Left renal cortex interstitium (tissue), 4 donors: Measurements from ENCODE around the gene PAQR9. TPM values are rescaled to one million over a fixed set of nuclear protein-coding genes. Genes with fewer than 3 reads are reported as not detected.
"Not testable (repeated sequence)": the region's sequence is repeated elsewhere in the genome, so short reads cannot be mapped to it uniquely, and the experiment has no call there.

ENCODE experiments used
- DNase-seq, 4 donors: peaks; one replicate each; pipeline ENCODE4 v3.0.0-alpha.2; 2013; ENCODE audit warnings: low read depth in 4 of 4, low spot score in 2 of 4, missing footprints in 1 of 4
- polyA plus RNA-seq, 4 donors: library from polyadenylated mRNA; unstranded; fragments of 120-200 nt; gene quantifications; one replicate each; pipeline ENCODE4 v1.2.1, GENCODE V29; 2013; ENCODE audit not compliant: insufficient read length in 4 of 4

Gene PAQR9, protein sequence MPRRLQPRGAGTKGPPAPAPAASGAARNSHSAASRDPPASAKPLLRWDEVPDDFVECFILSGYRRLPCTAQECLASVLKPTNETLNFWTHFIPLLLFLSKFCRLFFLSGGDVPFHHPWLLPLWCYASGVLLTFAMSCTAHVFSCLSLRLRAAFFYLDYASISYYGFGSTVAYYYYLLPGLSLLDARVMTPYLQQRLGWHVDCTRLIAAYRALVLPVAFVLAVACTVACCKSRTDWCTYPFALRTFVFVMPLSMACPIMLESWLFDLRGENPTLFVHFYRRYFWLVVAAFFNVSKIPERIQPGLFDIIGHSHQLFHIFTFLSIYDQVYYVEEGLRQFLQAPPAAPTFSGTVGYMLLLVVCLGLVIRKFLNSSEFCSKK
- 1 to 10 TPM in 1 of 4 donors, under 1 TPM in 3; 0.70 to 1.0 (median 0.78) TPM for polyA plus RNA-seq

DNA sequence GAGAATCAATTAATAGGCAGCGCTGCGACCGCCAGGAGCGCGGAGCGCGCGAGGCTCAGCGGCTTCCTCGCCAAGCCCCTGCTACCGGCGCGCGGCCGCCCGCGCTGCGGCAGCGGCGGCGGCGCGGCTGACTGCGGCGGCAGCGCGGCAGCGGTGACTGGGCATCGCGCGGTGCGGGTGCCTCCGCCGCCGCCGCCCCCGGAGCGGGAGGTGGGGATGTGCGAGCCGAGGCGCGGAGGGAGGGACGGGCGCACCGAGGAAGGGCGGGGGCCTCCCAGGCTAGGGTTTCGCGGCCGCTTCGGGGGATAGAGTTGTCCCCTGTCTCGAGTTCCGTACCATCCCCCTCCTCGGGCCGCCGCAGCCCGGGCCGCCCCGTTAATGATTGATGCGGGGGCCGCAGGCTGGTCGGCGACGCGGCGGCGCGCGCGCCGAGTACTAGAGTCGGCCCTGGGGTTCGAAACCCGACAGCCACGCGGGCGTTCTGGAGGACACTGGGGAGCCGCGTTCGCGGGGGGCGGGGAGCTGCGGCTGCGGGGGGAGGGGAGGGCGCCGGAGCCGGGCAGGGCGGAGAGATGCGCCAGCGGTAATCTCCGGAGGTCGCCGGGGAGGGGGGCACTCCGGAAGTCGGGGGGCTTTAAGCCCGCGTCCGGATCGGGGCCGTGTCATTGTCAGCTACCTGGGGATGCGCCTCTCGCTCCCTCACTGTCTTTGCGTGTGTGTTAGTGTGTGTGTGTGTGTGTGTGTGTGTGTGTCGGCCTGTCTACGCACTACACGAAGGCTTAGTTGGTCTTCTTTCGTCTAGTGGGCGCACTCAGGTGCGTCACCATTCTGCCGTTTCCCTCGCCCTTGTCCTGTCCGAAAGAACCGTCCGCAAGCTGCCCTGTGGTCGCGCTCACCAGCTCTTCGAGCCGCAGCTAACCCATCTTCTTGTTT lies at the start of gene PAQR9:
Gene PAQR9, minus strand, starts transcription at position 159 of the 933 bp plus-strand sequence. CDS start 338 bp downstream, outside the sequence.
- DNase-seq, result peak in 2 of 4 donors; percentile 20 to 31

DNA sequence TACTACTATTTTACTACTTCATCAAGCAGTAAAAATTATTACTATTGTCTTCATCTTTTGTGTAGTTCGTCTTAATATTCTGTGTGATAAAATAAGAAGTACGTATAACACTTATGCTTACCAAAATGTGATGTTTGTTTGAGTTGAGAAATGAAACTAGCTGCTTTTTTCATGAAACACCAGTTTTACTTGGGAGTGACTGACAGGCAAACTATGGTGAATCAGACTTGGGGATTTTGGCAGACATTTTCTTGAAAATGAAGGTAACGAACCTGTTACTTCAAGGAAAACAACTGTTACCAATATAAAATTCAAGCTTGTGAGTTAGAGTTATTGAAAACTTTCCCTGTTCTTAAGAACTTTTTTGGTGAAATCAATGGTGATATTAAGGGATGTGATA lies 48.2 kb upstream of the PAQR9 start:
- DNase-seq, result no peak

DNA sequence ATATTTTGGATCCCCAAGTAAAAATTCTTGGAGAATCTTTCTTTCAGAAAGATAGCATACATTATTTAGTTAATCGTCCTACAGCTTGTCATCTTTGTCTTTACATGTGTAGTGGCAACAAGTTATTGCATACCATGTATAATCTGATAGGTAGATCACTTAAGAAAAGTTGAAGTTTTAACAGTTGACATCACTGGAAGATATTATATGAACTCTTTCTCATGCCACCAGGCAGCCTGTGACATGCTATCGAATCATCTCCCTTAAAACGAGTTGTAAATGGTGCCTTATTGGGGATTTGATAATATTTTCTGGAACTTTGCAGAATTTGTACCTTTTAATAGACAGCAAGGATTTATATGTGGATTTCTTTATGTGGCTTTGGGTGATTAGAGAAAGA lies 46.5 kb upstream of the PAQR9 start:
- DNase-seq, result no peak

DNA sequence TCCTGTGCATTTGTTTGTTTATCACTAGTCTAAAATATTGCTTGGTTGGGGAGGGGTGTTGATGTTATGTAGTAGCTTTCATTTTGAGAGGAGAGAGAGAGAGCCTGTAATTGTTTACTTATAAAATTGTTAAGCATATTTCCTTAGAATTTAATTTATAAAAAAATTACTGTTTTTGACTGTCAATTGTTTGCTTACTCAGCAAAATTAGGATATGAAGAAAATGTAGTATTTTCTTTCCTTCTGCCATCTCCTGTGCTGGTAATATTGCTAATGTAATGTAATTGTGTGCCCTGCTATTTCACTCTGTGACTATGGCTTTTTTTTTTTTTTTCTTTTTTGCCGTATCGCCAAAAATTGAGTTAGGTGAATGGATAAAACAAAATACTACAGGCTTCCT lies 41.3 kb upstream of the PAQR9 start:
- no peak for DNase-seq

DNA sequence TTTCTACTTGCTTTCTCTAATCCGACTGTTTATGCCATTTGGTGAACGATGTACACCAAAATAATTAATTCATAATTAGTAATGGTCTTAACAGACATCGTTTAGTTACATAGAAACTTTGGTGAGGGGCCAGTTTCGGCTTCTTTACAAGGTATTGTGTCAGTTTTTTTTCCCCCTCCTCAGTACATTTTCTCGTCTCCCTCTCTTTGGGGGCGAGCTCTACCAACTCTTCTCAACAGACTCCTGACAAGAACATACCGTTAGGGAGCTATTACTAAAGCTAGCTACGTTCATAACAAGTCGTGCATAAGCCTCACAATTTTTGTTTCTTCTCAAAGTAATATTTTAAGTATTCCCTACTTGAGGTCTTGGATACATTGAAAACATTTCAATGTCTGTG lies 39.3 kb upstream of the PAQR9 start:
- no peak for DNase-seq

DNA sequence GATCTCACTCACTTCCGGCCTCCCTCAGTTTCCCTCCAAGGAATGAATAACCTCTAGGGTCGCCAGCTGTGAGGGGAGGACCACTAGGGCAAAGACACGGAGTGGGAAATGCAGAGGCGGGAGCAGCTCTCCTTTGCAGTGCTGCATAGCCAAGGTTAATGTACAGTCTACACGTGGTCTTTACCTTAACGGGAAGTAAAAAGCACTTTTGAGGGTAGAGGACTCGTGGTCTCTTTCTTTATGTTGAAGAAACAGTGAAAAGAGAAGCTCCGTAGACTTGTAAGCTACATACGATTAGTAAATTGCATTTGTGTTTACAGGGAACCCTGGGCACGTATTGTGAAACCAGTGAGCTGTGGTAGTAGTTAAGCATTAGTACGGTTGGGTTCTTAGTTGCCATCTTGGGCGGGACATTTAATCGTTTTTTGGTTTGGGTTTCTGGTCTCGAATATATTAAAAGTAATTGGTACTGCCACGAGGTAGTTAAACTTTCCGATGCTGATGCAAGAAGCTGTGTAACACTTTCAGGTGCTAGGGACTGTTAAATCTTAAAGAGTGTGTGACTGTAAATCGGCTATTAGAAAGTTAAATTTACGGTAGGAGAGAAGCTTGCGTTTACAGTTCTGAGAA lies 38.7 kb upstream of the PAQR9 start:
- DNase-seq, result peak in 1 of 4 donors; percentile 52

DNA sequence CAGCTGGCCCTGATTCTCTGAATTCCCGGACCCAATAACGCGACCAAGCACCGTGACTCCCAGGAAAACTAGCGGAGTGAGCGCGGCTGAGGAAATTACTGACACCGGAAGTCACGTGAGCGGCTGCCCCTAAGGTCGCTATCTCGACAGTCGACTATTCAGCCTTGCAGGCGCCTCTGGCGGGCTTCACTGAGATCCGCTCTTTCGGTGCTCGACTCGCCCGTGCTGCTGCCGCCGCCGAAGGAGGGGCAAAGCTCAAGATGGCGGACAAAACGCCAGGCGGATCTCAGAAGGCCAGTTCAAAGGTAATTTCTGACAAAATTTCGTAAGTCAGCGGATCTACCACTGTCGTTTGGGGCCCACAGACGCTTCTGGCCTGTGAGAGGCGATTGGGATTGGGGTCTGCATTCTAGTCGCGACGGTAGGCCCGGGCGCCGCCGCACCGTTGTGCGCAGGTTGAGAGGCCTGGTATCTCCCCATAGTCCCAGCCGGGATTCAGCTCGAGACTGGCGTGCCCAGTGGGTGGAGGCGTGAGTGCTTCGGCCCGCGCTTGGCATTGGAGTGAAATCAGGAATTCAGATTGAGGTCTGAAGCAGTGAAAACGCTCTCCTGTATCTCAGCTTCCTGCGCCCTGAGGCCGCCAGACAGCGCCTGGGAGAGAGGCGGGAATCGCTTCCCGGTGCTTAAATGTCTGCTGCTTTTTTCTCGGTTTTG lies 38.1 kb upstream of the PAQR9 start, which contains the start of gene U2SURP:
Gene U2SURP, plus strand, starts transcription at position 202 of the 714 bp plus-strand sequence. Its CDS starts 59 bp downstream, at position 261.
- peak; percentile 91 to 99 (median 98) for DNase-seq

DNA sequence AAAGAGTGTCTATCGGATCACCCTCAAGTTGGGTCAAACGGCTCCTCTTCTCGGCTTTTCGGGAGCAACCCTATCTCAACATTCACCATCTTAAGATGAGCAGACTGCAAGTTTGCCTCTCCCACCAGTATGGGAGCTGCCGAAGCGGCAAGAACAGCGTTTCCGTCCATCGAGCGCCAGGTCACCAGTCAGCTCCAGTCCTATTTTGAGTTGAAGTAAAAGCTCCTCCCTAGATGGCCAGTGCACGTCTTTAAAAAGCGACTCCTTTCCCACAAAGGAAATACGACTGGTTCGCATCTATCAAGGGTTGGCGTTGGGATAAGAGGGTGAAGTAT lies 37.5 kb upstream of the PAQR9 start:
- no peak for DNase-seq

DNA sequence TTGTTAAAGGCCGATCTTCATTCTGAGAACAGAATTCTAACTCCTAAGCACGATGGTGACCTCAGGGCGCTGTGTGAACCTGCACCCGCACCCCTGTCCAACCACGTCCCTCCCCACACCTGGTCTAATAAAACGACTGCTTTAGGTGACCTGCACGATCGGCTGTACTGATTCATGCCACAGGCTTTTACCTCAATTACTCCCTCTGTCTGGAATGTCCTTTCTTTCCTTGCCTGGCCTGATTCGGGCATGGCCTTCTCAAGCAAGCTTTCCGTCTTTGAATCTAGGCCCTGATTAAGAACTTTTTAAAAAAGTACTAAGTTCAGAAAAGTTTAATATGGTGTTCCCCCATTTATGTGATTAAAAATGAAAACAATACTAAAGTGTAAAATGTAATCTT lies 37.1 kb upstream of the PAQR9 start:
- peak in 1 of 4 donors; percentile 28 for DNase-seq

DNA sequence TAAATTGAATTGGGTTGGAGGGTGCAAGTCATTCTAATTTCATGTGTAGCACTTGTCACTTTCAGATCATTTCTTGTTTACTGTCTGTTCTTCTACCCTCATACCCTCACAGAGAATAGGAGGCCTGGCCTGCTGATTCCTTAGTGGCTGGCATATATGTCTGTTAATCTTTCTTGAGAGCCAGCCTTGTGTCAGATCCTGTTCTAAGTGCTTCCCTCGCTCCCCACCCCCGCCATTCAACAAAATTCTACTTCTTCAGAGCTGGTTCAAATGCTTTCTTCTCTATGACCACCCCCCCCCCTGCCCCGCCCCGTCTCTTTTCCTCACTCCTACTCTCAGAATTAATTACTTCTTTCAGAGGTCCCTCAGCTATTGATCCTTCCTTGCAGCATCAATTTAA lies 36.4 kb upstream of the PAQR9 start:
- DNase-seq, result no peak

DNA sequence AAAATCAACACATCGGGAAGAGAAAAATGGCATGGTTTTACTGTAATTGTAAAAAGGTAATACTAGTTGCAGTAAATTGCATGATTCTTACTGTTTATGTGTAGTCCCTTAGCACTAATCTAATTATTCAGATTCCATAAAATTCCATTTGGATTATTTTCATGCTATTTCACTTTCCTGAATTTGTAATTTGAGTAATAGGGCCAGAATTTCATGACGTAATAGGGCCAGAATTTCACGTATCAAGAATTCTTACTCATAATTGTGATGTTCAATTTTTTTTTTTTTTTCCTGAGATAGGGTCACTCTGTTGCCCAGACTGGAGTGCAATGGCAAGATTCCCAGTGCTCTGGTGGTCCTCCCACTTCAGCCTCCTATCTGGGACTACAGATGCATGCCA lies 35.0 kb upstream of the PAQR9 start:
- no peak for DNase-seq

DNA sequence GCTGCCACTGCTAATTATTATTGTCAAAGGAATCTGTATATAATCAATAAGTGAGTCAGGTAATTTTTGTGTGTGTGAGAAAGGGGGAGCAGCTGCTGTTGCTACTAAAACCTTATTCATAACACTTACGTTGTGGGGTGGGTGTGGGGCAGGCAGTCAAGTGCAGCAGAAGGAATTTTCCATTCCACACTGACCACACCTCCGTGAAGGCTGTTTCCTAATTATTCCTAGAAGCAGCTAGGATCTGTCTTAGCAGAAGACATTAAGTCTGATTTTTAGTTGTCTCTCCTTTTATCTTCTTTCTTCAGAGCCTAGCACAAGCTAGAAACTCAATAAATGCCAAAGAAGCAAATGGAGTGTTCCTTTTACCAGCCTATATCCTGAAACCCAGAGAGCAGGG lies 33.9 kb upstream of the PAQR9 start:
- no peak for DNase-seq

DNA sequence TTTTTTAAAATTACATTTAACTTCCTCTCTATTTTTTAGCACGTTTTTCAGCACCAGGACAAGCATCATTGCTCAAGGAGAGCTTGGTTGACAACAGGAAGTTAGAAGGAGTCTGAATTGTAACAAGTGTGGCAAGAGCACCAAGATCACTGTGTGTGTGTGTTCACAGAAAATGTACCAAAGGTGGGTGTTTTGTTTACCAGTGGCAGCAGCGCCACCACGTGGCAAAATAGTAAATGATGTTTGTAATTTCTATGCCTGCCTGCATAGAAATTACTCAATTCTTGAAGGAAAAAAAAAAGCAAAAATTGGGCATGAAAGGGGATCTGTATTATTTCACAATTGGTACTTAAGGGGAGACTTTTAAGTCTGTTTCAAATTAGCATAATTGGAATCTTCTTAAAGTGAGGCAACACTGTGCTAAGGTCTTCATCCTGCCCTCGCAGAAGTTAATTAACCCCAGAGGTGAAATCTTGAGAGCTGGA lies 30.5 kb upstream of the PAQR9 start:
- peak in 1 of 4 donors; percentile 53 for DNase-seq

DNA sequence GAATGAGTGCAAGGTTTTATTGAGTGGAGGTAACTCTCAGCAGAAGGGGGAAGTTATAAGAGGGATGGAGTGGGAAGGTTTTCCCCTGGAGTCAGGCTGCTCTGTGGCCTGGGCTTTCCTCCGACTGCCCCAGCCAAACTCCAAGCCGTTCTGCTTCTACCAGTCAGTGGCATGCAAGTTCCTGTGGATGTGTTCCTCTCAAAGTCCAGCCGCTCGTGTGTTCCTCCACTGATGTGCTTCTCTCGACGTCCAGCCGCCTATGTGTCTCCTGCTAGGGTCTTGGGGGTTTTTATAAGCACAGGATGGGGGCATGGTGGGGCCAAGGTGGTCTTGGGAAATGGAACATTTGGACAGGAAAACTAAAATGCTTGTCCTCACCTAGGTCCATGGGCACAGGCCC lies 28.8 kb upstream of the PAQR9 start:
- DNase-seq, result no peak

DNA sequence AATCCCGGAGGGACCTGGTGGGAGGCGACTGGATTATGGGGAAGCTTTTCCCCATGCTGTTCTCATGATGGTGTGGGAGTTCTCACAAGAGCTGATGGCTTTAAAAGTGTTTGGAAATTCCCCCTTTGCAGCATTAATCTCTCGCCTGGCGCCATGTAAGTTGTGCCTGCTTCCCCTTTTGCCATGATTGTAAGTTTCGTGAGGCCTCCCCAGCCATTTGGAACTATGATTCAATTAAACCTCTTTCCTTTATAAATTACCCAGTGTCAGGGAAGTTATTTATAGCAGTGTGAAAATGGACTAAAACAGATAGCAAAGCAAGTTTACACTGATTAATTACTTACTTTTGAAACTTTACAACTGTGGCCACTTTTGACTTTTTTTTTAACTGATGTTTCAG lies 27.2 kb upstream of the PAQR9 start:
- no peak for DNase-seq

DNA sequence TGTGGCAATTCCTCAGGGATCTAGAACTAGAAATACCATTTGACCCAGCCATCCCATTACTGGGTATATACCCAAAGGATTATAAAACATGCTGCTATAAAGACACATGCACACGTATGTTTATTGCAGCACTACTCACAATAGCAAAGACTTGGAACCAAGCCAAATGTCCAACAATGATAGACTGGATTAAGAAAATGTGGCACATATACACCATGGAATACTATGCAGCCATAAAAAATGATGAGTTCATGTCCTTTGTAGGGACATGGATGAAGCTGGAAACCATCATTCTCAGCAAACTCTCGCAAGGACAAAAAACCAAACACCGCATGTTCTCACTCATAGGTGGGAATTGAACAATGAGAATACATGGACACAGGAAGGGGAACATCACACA lies 25.4 kb upstream of the PAQR9 start:
- DNase-seq, result not testable (repeated sequence)

DNA sequence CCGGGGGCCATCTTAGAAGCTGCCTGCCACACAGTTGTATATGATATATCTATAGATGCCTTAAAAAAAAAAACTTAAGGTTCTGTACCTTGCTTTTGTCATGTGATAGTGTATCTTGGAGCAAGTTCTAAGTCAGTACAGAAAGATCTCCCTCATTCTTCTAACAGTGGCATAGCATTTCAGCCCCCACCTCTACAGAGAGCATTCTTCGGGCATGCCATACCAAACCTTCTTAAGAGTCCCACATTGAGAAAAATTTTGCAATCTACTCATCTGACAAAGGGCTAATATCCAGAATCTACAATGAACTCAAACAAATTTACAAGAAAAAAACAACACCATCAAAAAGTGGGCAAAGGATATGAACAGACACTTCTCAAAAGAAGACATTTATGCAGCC lies 24.7 kb upstream of the PAQR9 start:
- DNase-seq, result not testable (repeated sequence)

DNA sequence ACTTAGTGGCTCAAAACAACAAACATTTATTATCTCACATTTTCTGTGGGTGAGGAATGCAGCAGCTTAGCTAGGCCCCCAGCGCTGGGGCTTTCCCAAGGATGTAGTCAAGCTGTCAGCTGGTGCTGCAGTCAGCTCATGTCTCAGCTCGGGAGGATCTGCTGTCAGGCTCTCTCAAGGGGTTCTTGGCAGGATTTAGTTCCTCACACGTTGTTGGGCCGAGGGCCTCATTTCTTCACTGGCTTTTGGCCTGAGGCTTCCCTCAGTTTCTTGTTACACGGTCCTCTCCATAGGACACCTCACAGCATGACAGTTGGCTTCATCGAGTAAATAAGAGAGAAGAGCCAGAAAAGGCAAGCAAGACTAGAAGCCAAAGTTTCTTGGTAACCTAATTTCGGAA lies 24.2 kb upstream of the PAQR9 start:
- DNase-seq, result no peak

DNA sequence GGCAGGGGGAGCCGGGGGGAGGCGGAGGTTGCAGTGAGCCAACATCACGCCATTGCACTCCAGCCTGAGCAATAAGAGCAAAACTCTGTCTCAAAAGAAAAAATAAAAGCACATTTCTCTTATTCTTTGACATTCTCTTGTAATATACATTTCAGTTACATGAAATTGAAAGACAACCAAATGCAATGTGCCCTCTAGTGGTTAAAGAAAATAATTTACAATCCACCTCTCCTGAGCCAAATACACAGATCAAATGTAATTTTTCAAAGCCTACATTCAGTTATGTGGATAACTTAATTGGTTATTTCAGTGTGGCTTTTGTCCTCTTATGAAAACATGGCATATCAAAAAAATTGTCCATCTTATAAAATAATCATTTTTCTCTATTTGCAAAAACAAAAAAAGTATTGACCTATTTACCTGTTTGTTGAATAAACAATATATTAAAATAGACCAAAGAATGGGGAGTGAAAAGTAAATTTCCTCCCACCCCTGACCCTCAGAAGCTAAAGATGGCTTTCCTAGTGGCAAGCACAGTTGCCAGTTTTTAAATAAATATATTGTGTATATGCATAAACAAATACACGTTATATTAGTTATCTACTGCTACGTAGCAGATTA lies 23.7 kb upstream of the PAQR9 start:
- no peak for DNase-seq

DNA sequence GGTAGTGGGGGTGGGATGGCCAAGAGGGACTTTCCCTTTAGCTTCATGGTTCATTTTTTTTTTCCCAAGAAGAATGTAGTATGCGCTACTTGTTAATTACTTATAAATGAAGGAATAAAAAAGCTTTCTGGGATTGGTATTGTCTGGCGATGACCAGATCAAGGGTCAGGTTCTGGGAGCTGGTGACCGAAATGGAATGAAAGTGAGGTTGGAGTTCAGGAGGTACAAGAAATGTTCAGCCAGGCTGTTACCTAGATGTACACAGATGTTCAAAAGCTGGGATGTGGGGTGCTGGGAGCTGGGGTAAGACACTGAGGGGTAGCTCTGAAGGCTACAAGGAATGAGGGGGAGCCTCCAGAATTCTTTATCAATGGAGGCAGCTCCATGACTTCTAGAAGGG lies 20.8 kb upstream of the PAQR9 start:
- DNase-seq, result no peak
